ENCODE data around the gene CC2D1A. TPM values are rescaled to one million over a fixed set of nuclear protein-coding genes. Genes with fewer than 3 reads are reported as not detected.
A peak's percentile ranks its signal among the peaks of the same experiment; 100 is the strongest.

CC2D1A gene
- total and polyA plus RNA-seq, 7 donors = 20.1 to 31.7 (median 23.7) TPM

- Histone ChIP-seq H3K27me3 (ENCODE audit: insufficient read depth in 3 of 3, low read length in 2 of 3) (no peaks in the 10 kb centered on the region), H3K27ac (no peak overlapping the region), H3K4me1 (no peaks in the 10 kb centered on the region), H3K9me3 (no peaks in the 10 kb centered on the region), H3K4me3 (no peak overlapping the region), H3K36me3 (ENCODE audit: insufficient read depth in 1 of 2, low read depth in 1 of 2) (peaks cover 0 to 75% of the 10 kb centered on the region in 2 donors)
- TF ChIP-seq CTCF (IDR thresholded peaks at IDR 0.05) = no peak
- intact Hi-C loops (cut with DNase I) = no loop called here
- ATAC-seq (peak in 1 of 4 donors; percentile 21), DNase-seq (no peak)
- WGBS, 3 donors = 73 to 76% (median 74%) methylated on average over 8 of the region's 8 CpGs
These were observed 20.7 kb downstream of the CC2D1A start for GRCh38 chr19:13926715-13927114.

- no peak for TF ChIP-seq CTCF (IDR thresholded peaks at IDR 0.05)
- WGBS, 3 donors = 68 to 83% (median 77%) methylated on average over 11 to 12 of the region's 12 CpGs
- no peak overlapping the region for H3K27ac ChIP-seq
- H3K4me1 ChIP-seq = no peaks in the 10 kb centered on the region
- H3K27me3 ChIP-seq (ENCODE audit: insufficient read depth in 3 of 3, low read length in 2 of 3) = no peaks in the 10 kb centered on the region
- intact Hi-C loops (cut with DNase I) = no loop called here
- H3K9me3 ChIP-seq = no peaks in the 10 kb centered on the region
- H3K36me3 ChIP-seq (ENCODE audit: insufficient read depth in 1 of 2, low read depth in 1 of 2) = peaks cover 0 to 53% of the 10 kb centered on the region in 2 donors
- H3K4me3 ChIP-seq = no peak overlapping the region
- DNase-seq = no peak
- ATAC-seq = no peak
These were observed 23.3 kb downstream of the CC2D1A start for GRCh38 chr19:13929340-13929739.

- Histone ChIP-seq H3K4me1 (no peaks in the 10 kb centered on the region), H3K27ac (no peak overlapping the region), H3K27me3 (ENCODE audit: insufficient read depth in 3 of 3, low read length in 2 of 3) (no peaks in the 10 kb centered on the region), H3K4me3 (no peak overlapping the region), H3K36me3 (ENCODE audit: insufficient read depth in 1 of 2, low read depth in 1 of 2) (peaks cover 0 to 46% of the 10 kb centered on the region in 2 donors), H3K9me3 (no peaks in the 10 kb centered on the region)
- intact Hi-C loops (cut with DNase I) = no loop called here
- TF ChIP-seq CTCF (IDR thresholded peaks at IDR 0.05) = no peak
- no peak for DNase-seq
- 77 to 83% (median 80%) methylated on average over 14 to 17 of the region's 17 CpGs for WGBS, 3 donors
- ATAC-seq = no peak
These were observed 24.0 kb downstream of the CC2D1A start for GRCh38 chr19:13929956-13930355.

GRCh38 chr19:13930402-13930801, 24.4 kb downstream of the CC2D1A start:
- H3K9me3 ChIP-seq = no peaks in the 10 kb centered on the region
- intact Hi-C loops (cut with DNase I) = no loop called here
- ATAC-seq (no peak), DNase-seq (no peak)
- H3K36me3 ChIP-seq (ENCODE audit: insufficient read depth in 1 of 2, low read depth in 1 of 2) = peaks cover 0 to 44% of the 10 kb centered on the region in 2 donors
- no peak overlapping the region for H3K4me3 ChIP-seq
- H3K27me3 ChIP-seq (ENCODE audit: insufficient read depth in 3 of 3, low read length in 2 of 3) = no peaks in the 10 kb centered on the region
- H3K27ac ChIP-seq = no peak overlapping the region
- H3K4me1 ChIP-seq = no peaks in the 10 kb centered on the region
- TF ChIP-seq CTCF (IDR thresholded peaks at IDR 0.05) = no peak
- 86 to 89% (median 88%) methylated on average over 17 of the region's 17 CpGs for WGBS, 3 donors

All from psoas muscle (tissue), 8 donors.